Measurements from ENCODE around the gene FBN2.
"Not testable (repeated sequence)": the region's sequence is repeated elsewhere in the genome, so short reads cannot be mapped to it uniquely, and the experiment has no call there.

The FBN2 gene

DNA sequence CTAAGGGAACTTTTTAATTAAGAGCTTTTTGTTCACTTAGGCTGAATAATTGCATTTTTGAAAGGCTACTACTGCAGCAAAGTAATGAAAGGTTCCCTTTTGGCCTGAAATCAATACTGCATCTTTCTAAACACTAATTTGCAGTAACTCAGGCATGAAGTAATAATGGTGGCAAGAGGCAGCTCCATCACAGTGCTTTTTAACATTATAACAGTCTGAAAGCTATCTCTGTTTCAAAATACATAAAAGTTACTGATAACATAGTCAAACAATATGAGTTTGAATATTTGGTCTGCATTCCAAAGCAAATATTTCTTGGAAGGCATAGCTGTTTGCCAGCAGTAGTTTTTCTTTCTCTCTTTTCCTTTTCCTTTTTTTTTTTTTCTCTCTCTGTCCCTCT is 113.4 kb downstream of the FBN2 start:
- DNase-seq (ENCODE audit: low read depth): no peak

DNA sequence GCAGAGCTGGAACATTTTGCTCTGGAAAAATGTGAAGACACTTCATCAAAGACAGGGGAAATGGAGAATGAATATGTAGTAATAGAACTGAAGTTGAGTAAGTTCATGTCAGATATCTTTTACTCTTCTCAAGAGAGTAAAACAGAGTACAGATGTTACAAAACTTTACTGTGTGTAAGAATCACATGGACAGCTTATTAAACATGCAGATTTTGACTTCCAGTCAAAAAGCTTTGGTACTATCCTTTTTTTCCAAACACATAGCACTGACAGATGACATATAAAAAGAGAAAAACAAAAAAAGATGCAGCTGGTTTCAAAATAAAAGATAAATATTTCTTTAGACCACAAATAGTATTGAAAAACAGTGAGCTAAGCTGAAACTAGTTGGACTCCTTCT is 115.4 kb downstream of the FBN2 start:
- no peak for DNase-seq (ENCODE audit: low read depth)

DNA sequence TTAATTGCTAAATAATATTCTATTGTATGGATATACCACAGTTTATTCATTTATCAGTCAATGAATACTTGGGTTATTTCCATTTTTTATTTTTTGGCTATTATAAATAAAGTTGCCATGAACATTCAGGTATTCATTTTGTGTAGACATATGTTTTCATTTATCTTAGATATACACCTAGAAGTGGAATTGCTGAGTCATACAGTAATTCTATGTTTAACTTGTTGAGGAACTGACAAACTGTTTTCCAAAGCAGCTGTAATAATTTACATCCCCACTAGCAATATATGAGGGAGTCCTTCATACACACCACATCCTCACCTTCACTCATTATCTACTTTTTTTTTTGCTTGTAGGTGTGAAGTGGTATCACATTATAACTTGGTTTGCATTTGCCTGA is 123.6 kb downstream of the FBN2 start:
- DNase-seq (ENCODE audit: low read depth): no peak

DNA sequence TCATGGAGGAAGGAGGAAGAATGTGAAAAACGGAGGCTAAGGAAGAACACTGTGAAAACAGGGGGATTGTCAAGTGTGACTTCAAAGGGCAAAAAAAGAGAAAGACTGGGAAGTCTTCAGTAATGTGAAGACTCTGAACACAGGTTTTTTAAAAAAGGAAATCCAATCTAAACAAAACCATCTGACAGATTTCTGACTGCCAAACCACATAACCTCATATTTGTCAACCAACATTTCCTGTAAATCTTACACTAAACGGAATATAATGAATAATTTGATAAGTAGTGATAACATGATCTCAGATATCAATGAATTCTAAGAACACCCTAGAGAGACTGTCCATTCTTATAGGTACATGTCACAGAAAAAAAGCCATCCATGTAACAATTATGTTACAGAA is 124.7 kb downstream of the FBN2 start:
- no peak for DNase-seq (ENCODE audit: low read depth)

DNA sequence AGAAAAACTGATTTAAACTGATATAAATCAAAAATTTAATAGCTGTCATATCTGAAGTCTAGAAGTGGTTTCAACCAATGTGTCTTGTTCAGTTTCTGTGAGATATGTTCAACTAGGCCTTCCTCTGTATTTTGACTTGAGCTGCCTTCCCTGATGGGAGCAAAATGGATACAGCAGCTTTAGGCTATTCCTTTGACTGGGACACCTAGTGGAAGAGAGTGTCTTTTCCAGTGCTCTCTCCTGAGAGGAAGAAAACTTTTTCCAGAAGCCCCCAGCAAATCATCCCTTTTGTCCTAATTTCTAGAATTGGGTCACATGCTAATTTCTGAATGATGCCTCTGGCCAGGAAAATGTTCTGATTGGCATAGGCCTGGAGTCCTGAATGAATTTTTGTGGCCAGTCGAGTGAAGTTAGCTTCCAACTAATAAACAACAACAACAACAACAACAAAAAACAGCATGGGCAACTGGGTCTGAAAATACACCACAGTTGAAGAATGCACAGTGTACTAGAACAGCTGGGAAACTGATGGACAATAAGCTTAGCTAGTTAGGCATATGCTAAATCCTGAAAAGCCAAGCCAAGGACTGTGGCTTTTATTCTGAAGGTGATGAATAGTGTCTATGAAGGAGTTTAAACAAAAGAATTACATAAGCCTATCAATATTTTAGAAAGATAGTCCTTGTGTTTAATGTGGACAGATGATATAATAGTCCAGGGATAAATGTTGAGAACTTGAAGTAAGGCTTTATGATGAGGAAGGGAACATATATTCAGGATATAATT is 125.7 kb downstream of the FBN2 start:
- DNase-seq (ENCODE audit: low read depth): no peak

DNA sequence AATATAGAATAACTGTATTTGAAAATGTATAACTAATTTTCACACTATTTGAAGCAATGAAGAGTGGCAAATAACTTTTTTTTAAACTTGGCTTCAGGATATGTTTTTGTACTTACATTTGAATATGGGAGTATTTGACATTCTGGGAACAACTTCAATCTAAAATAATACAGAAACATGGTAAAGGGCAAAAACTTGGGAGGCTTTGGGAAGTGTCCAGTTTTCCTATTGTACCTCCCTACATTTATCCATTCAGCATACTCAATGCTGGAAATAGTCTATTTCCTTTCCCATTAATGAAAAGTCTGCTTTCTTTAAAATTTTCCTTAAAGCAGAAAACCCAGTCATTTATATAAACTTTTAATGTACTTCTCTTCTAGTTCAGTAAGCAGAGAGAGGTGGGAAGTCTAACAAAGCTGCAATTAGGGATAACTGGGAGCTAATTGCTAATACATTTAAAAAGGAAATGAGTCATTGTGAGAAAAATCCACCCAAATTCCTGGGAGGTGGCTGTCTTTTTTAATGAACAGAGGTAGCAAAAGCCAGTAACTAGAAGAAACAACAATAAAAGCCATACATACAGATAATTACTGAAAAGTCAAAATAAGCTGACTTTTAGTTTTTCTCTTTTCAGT is 128.8 kb downstream of the FBN2 start:
- no peak for DNase-seq (ENCODE audit: low read depth)

DNA sequence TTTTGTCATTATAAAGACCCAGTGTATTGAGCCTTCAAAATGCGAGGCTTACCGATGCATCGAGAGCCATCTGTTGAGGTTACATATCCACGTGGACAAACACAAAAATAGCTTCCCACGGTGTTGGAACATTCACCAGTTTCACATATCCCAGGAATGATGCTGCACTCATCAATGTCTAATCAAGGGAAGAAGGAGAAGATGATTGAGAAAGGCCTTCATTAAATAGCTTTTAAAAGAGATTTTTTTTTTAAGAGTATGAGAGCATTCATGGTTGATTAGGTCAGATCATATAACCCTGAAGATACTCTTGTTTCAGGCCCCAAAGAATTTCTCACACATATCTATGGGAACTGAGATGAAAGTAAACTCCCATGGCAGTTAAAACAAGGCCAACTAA is 129.4 kb downstream of the FBN2 start:
- DNase-seq (ENCODE audit: low read depth): no peak

DNA sequence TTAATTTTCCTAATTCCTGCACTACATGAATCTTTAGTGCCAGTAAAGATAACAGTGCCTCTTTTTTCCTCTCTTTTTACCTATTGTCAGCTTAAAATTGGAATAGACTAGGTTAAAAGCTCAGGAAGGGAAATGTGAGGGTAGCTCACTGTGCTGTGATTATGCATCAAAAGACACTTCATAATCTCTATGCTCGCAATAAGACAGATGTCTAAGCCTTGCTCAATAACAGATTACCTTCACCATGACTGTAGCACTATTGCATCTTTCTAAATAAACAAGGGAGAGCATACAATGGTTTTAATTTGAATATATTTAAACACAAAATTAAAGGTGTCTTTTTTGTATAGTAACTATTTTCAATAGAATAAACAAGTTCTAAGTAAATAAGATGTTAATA is 130.1 kb downstream of the FBN2 start:
- DNase-seq (ENCODE audit: low read depth): no peak

DNA sequence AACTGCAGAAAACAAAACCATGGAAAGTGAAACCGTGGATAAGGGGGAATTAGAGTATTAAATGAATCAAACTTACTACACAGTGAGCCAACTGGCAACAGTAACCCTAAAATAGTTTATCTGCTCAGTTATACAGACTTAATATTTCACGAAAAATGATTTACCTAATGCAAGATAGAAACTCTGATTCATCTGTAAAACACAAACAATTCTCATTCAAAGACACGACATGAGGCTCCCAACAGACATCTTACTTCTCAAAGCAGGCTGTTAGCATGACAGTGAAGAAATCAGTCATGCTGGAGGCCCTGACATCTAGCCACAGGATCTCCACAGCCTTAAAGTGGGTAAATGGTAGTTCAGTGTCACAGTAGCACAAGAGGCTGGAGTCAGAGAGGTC is 131.2 kb downstream of the FBN2 start:
- DNase-seq (ENCODE audit: low read depth): no peak

DNA sequence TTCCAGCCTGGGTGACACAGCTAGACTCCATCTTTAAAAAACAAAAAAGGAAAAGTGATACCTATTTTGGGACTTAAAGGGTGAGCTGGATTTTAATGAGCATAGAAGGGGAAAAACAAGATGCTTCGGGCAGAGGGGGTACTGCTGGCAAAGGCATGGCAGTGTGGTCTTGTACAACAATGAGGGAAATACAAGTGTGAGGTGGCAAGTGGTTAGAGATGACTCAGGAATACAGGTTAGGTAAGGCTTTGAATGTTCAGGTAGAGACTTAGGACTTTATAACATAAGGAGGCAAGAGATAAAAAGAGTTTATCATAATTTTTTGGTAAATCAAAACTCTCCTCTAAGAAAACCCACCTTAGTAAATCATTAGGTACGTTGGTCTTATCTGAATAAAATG is 132.9 kb downstream of the FBN2 start:
- DNase-seq (ENCODE audit: low read depth): no peak

DNA sequence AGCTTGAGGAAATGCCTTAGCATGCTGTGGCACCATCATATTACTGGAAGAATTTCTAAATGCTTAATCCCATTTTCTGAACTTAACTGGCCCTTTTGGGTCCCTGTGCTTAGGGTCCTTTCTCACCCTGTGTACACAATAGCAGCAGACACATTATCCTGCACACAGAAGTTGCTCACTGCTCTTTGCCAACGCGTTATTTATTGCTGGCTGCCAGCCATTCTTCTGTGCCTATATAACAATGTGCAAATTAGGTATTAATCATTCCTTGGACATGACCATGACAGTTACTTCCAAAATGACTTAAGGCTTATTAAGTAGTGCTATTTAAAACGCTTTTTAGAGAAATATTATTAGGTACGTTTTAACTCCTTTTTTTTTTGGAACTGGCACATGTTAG is 134.7 kb downstream of the FBN2 start:
- DNase-seq (ENCODE audit: low read depth): no peak

DNA sequence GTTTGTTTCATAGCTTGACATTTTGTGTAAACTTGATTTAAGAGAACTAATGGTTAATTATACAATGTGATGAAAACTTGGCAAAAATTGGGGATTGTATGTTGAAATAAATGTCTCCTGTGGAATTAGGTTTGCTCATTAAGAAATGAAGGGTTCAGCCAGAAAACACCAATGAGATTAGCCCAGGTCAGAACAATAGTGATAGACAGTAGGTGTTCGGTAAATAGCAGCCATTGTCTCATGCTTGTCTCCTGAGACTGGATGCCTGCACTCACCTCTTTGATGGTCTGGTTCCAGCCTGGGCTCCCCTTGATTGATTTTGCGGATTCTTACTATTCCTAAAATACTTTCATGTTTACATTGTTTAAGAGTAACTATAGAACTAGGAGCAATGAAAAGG is 135.5 kb downstream of the FBN2 start:
- no peak for DNase-seq (ENCODE audit: low read depth)

DNA sequence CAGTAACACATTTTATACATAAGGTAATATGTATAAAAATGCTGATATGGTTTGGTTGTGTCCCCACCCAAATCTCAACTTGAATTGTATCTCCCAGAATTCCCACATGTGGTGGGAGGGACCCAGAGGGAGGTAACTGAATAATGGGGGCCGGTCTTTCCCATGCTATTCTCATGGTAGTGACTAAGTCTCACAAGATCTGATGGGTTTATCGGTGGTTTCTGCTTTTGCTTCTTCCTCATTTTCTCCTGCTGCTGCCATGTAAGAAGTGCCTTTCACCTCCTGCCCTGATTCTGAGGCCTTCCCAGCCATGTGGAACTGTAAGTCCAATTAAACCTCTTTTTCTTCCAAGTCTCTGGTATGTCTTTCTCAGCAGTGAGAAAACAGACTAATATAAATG is 137.3 kb downstream of the FBN2 start:
- not testable (repeated sequence) for DNase-seq (ENCODE audit: low read depth)

DNA sequence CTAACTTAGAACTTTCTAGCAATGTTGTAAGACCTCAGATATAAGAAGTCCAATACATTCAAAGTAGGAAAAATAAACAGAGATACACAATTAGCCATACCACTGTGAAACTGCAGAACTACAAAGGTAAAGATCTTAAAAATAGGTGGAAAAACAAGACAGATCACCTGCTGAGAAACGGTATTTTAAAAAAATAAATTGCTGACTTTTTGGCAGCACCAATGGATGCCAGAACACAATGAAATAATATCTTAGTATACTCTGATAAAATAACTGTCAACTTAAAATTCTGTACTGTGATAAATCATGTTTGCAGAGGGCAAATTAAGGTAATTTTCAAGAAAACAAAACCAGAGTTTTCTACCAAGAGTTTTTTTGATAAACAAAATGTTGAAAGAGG is 138.9 kb downstream of the FBN2 start:
- no peak for DNase-seq (ENCODE audit: low read depth)

DNA sequence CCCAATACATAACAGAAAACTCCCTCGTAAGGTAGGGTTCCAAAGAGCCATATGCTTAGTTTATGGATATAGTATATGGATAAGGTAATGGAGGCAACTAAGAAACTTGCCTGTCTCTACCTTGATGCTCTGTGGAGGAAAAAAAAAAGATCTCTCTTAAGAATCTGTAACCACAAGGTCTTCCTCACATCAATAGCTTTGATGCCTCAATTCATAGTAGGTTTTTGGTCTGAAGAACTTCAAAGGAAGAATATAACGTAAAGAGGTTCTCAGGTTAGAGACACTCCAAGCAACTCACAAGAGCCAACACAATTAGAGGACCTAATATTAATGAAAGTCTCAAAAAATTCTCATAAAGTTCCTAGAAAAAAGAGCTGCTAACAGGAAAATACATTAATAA is 140.2 kb downstream of the FBN2 start:
- DNase-seq (ENCODE audit: low read depth): no peak

DNA sequence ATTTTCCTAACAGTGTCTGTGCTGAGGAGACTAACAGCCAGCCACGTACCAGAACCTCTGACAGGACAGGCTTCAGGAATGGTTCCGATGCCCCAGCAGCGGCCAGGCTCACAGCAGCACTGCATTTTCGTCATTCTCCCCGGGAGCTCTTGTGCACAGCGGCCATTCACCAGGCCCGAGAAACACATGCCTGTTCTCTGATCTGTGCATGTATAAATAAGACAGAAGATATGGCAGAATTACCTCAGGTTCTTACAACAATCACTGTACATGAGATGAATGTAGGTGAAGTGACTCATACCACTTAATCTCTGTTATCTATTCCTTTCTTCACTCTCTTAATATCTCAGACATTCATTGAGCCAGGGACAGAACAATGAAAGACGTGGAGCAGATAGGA is 143.0 kb downstream of the FBN2 start:
- DNase-seq (ENCODE audit: low read depth): no peak

DNA sequence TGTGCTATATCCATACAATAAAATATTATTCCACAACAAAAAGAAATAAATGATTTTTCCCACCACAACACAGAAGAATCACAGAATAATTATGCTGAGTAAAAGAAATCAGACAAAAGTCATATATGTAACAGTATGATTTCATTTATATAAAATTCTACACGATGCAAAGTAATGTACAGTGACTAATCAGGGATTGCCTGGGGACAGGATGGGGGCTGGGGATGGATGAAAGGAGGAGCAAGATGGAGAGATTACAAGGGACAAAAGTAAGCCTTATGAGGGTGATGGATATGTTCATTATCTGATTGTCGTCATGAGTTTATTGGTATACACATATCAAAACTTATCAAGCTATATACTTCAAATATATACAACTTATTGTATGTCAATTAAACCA is 154.0 kb downstream of the FBN2 start:
- no peak for DNase-seq (ENCODE audit: low read depth)

DNA sequence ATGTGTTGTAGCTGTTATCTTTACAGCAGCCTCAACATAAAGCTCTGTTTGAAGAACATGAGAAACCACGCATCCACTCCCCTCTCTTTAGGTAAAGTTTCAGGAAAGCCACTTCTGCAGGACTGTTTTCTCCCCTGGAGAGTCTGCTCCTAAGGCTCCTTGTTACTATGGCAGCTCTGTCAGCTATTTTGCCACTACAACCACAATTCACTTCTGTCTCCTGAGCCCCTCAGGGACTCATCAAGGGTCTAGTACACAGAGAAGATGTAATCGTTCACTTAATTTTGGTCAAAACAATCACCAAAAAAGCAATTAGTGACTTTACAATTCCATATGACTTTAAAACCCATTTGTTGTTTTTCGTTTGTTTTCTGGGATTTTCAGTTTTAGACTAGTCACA is 157.7 kb downstream of the FBN2 start:
- DNase-seq (ENCODE audit: low read depth): no peak

DNA sequence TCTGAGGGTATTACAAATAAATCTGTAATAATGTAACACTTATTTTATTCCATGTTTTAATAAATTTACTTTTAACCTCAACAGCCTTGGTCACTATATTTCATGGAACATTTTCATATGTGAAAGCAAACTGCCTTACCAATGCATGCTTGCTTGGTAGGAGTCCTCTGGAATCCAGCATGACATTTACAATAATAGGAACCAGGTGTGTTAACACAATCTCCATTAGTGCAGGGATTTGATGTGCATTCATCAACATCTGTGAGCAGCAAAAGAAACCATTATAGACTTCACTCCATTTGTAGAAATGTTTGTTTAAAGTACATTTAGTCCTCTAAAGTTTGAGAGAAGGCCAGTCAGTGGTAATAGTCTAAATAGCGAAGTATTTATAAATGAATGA is 159.4 kb downstream of the FBN2 start:
- DNase-seq (ENCODE audit: low read depth): no peak

DNA sequence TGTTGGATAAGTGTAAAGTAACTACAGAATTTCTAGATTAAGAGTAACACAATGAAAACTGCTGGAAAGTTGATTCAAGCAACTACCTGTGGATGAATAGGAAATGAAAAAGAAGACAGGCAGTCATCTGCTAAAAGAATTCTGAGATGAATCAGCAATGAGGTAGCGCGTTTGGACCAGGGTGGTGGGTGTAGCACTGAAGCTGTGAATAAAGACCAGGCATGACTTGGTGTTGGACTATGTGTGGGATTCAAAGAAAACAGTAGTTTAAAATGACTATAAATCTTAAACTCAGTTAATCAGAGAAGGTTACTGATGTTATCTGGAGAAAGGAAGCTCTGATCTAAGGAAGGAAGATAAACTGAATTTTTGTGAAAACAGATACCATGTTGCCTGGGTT is 159.8 kb downstream of the FBN2 start:
- DNase-seq (ENCODE audit: low read depth): no peak

DNA sequence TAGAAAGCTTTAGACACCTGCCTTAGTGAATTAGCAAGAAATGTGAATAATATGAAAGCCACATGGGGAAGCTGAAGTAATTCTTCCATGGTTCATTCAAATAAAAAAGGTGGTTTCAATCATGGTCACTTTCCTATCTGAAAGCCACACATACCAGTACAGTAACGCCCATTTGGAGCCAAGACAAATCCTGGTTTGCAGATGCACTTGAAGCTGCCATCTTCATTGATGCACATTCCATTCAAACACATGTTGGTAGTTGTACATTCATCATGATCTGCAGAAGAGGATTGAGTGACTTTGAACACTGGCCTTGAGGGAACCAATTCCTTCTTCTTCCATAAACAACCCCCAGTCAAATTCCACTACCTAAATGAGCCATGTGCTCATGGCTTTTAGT is 161.5 kb downstream of the FBN2 start:
- no peak for DNase-seq (ENCODE audit: low read depth)

DNA sequence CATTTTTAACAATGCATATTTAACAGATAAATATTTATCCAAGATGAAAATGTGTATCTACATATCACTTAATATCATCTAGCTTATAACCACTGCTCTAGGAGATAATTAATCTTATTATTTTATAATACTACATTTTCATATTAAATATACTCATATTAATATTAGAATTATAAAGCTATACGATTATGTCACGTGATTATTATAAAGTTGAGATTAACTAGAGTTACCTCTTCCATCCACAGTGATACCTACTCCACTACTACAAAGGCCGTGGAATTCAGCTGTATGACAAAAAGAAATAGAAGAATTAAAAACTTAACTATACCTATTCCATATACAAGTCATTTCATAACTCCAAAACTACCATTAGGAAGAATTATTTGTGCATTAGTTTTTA is 171.9 kb downstream of the FBN2 start:
- DNase-seq (ENCODE audit: low read depth): no peak

DNA sequence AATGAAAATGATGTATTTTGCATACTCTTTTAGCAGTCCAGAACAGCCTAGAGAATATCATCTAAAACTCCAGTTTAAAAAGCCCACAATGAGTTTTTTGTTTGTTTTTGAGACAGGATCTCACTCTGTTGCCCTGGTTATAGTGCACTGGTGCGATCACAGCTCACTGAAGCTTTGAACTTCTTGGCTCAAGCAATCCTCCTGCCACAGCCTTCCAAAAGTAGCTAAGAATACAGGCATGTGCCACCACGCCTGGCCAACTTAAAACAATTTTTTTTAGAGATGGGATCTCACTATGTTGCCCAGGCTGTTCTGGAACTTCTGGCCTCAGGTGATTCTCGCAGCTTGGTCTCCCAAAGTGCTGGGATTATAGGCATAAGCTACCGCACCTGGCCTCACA is 175.7 kb downstream of the FBN2 start:
- DNase-seq (ENCODE audit: low read depth): no peak

DNA sequence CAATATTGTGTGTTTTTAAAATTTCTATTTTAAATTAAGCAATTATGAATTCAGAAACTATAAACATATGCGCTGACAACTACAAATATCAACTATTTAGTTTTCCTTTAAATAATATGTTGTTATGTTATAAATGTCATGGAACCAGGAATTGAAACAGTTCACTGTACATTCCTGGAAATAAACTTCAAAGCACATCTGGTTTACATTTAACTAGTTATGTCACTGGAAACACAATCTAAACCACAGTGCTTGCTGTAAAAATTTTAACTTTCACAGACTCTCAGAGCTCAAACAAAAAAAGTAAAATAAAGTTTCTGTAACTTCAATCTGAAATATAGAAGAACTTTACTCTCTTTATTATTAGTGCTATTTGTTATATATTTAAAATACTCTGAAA is 179.2 kb downstream of the FBN2 start:
- no peak for DNase-seq (ENCODE audit: low read depth)

Data from activated gamma-delta T cell treated with anti-CD3 and anti-CD28 coated beads, Interleukin-2, amount 50 U/mL, for 16 hours (primary cell).